Neural progenitor cell (in vitro differentiated cells): Measurements from ENCODE around the gene CNKSR1.

Experiments
- CTCF ChIP-seq: fragments of 200-600 bp; sonication (generic); IDR thresholded peaks from 2 replicates; pipeline ENCODE4 v1.5.1; 2017; ENCODE audit warnings: antibody characterized with exemption, mild to moderate bottlenecking
- EZH2 ChIP-seq: fragments of 200-600 bp; sonication (generic); IDR thresholded peaks from 2 replicates; pipeline ENCODE4 v1.6.1; 2017; ENCODE audit warnings: antibody characterized with exemption, mild to moderate bottlenecking, moderate library complexity
- EZH2phosphoT487 ChIP-seq: fragments of 200-600 bp; sonication (generic); IDR thresholded peaks from 2 replicates; pipeline ENCODE4 v1.6.1; 2017; ENCODE audit warnings: antibody characterized with exemption

- TF ChIP-seq CTCF (no peak), EZH2 (no peak), EZH2phosphoT487 (no peak)
Measured at GRCh38 chr1:26212726-26213125, 35.4 kb downstream of the CNKSR1 start.
